Measurements from ENCODE around the gene THSD7A.

Gene THSD7A

GRCh38 chr7:11374629-11375028 is 457.4 kb downstream of the THSD7A start:
- no peak for DNase-seq

GRCh38 chr7:11373546-11374142 is 458.4 kb downstream of the THSD7A start:
- no peak for DNase-seq

- no peak for DNase-seq
Observed at GRCh38 chr7:11369696-11370095, 462.3 kb downstream of the THSD7A start.

- no peak for DNase-seq
Observed at GRCh38 chr7:11366118-11366517, 465.9 kb downstream of the THSD7A start.

- no peak for DNase-seq
Observed at GRCh38 chr7:11358637-11359036, 473.4 kb downstream of the THSD7A start.

- no peak for DNase-seq
Observed at GRCh38 chr7:11355399-11356005, 476.5 kb downstream of the THSD7A start.

GRCh38 chr7:11346302-11346701 is 485.7 kb downstream of the THSD7A start:
- no peak for DNase-seq

- DNase-seq: no peak
Observed at GRCh38 chr7:11345621-11346020, 486.4 kb downstream of the THSD7A start.

GRCh38 chr7:11343818-11344413 is 488.1 kb downstream of the THSD7A start:
- DNase-seq: peak; percentile 39

- DNase-seq: no peak
Observed at GRCh38 chr7:11343136-11343535, 488.9 kb downstream of the THSD7A start.

- DNase-seq: peak; percentile 79
Observed at GRCh38 chr7:11341285-11341944, 490.6 kb downstream of the THSD7A start.

GRCh38 chr7:11336432-11336831 is 495.6 kb downstream of the THSD7A start:
- no peak for DNase-seq

GRCh38 chr7:11335947-11336346 is 496.1 kb downstream of the THSD7A start:
- no peak for DNase-seq

- DNase-seq: no peak
Observed at GRCh38 chr7:11332865-11333228, 499.2 kb downstream of the THSD7A start.

GRCh38 chr7:11332186-11332864 is 499.7 kb downstream of the THSD7A start:
- DNase-seq: no peak

GRCh38 chr7:11331128-11332102 is 500.6 kb downstream of the THSD7A start:
- DNase-seq: no peak

- DNase-seq: no peak
Observed at GRCh38 chr7:11330717-11331116, 501.3 kb downstream of the THSD7A start.

GRCh38 chr7:11330208-11330607 is 501.8 kb downstream of the THSD7A start:
- no peak for DNase-seq

GRCh38 chr7:11329626-11330025 is 502.4 kb downstream of the THSD7A start:
- no peak for DNase-seq

- DNase-seq: no peak
Observed at GRCh38 chr7:11328309-11328708, 503.7 kb downstream of the THSD7A start.

- DNase-seq: no peak
Observed at GRCh38 chr7:11327633-11328032, 504.4 kb downstream of the THSD7A start.

Data from NCI-H774 (cell line).